ENCODE measurements around the gene ASPG. TPM values are rescaled to one million over a fixed set of nuclear protein-coding genes. Genes with fewer than 3 reads are reported as not detected.

Gene ASPG
- total RNA-seq, 1 experiment from 2014 or later = 3.4 TPM

DNA sequence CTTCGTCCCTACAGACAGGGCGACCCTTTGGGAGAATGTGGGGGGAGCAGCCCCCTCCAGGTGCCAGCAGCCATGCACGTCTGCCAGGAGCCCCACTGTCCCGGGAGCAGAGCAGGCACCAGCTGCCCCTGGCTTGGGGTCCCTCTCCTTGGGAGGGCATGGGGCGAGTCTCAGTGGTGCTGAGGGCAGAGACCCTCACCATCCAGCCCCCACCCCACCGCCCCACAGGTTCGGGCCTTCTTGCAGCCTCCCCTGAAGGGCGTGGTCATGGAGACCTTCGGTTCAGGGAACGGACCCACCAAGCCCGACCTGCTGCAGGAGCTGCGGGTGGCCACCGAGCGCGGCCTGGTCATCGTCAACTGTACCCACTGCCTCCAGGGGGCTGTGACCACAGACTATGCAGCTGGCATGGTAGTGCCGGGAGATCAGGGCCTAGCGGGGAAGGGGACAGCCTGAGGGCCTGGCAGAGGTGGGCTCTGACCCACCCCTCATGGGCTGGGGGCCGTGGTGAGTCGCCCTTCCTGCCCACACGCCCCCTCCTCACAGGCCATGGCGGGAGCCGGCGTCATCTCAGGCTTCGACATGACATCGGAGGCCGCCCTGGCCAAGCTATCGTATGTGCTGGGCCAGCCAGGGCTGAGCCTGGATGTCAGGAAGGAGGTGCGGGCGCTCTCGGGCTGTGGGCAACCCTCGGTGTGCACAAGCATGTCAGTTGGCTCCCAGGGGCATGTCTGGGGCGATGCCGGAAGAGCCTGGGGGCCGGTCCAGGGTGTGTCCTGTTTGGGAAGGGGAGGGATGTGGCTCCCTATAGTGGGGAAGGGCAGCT is 18.8 kb downstream of the ASPG start (continued):
- TF ChIP-seq, protein P1, sequence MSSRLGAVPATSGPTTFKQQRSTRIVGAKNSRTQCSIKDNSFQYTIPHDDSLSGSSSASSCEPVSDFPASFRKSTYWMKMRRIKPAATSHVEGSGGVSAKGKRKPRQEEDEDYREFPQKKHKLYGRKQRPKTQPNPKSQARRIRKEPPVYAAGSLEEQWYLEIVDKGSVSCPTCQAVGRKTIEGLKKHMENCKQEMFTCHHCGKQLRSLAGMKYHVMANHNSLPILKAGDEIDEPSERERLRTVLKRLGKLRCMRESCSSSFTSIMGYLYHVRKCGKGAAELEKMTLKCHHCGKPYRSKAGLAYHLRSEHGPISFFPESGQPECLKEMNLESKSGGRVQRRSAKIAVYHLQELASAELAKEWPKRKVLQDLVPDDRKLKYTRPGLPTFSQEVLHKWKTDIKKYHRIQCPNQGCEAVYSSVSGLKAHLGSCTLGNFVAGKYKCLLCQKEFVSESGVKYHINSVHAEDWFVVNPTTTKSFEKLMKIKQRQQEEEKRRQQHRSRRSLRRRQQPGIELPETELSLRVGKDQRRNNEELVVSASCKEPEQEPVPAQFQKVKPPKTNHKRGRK (CRISPR knock-in tag; IDR thresholded peaks at IDR 0.05; ENCODE audit: borderline replicate concordance) = no peak
- no peak for TF ChIP-seq ERG (CRISPR knock-in tag; IDR thresholded peaks at IDR 0.05)
- no peak for TF ChIP-seq ELF4 (CRISPR knock-in tag; IDR thresholded peaks at IDR 0.05; ENCODE audit: low read depth)
- no peak for TF ChIP-seq FOXP1 (CRISPR knock-in tag; IDR thresholded peaks at IDR 0.05; ENCODE audit: borderline replicate concordance)
- no peak for TF ChIP-seq IRF2 (CRISPR knock-in tag; IDR thresholded peaks at IDR 0.05; ENCODE audit: borderline replicate concordance, low read depth)
- TF ChIP-seq PREB (CRISPR knock-in tag; IDR thresholded peaks at IDR 0.05; ENCODE audit: borderline replicate concordance) = no peak
- TF ChIP-seq CREM (CRISPR knock-in tag; IDR thresholded peaks at IDR 0.05) = no peak
- TF ChIP-seq SOX15 (CRISPR knock-in tag; IDR thresholded peaks at IDR 0.05) = no peak

GRCh38 chr14:104105071-104105821 is 19.7 kb downstream of the ASPG start:
- TF ChIP-seq FOXJ3 (CRISPR knock-in tag; IDR thresholded peaks at IDR 0.05; ENCODE audit: borderline replicate concordance) (no peak), MYBL2 (CRISPR knock-in tag; IDR thresholded peaks at IDR 0.05) (no peak), ETV6 (CRISPR knock-in tag; IDR thresholded peaks at IDR 0.05) (no peak), IRF1 (CRISPR knock-in tag; IDR thresholded peaks at IDR 0.05) (no peak)
- H3K27ac Mint-ChIP-seq = no peak overlapping the region
- peaks cover 2% of the 10 kb centered on the region; the same call in 1 of the 2 replicates for H3K4me1 Mint-ChIP-seq
- ATAC-seq = no peak
- ChIA-PET POLR2A (no interaction called here), CTCF (interaction anchor here (0.8 to 6.5 kb wide), 4 partner anchors 8 to 27 kb away, joined by 3 to 44 read pairs (median 7); partner anchors contain the start of gene ASPG)
- H3K9me3 Mint-ChIP-seq = no peaks in the 10 kb centered on the region
- no peaks in the 10 kb centered on the region for H3K36me3 Mint-ChIP-seq
- peak; percentile 8 for DNase-seq (ENCODE audit: low spot score)
- no peaks in the 10 kb centered on the region for H3K27me3 Mint-ChIP-seq (ENCODE audit: low read depth)
- H3K4me3 Mint-ChIP-seq = no peak overlapping the region

DNA sequence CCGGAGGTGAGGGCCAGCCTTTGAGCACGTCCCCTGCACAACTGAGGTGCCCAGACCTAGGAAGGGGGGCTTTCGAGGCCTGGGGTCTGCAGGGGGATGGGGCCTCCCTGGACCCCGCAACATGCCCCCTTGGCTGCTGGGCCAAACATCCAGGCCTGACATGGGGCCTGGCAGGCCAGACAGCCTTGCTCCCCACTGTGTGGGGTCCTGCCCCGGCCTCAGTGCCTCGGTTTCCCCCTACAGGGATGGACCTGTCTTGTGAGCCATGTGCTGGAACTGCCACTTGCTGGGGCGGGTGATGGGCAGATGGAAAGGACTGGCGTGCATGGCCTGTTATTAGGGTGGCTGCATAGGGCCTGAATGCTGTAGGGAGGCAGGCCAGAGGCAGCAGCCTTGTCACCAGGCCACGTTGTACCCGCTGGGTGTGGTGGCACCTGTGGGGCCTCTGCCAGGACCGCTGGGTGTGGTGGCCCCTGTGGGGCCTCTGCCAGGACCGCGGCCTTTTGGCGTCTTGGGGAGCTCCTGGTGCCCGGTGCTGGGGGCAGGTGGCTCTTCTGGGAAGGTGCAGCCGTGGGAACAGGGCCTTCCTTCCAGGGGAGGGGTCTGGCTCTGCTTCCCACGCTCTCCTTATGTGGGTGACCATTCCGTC is 20.4 kb downstream of the ASPG start:
- POLR2A ChIA-PET = no interaction called here
- Mint-ChIP-seq H3K27me3 (ENCODE audit: low read depth) (no peaks in the 10 kb centered on the region), H3K9me3 (no peaks in the 10 kb centered on the region), H3K4me1 (peaks cover 2% of the 10 kb centered on the region; the same call in 1 of the 2 replicates), H3K27ac (no peak overlapping the region), H3K4me3 (no peak overlapping the region), H3K36me3 (no peaks in the 10 kb centered on the region)
- CTCF ChIA-PET = interaction anchor here (2.2 to 6.5 kb wide), 2 partner anchors 9 to 12 kb away, joined by 7 to 44 read pairs; no protein-coding TSS in a partner anchor
- no peak for ATAC-seq
- no peak for TF ChIP-seq ATF2 (CRISPR knock-in tag; IDR thresholded peaks at IDR 0.05; ENCODE audit: borderline replicate concordance, low read depth)
- TF ChIP-seq JUN (CRISPR knock-in tag; IDR thresholded peaks at IDR 0.05) = no peak
- no peak for TF ChIP-seq USF2 (CRISPR knock-in tag; IDR thresholded peaks at IDR 0.05)
- no peak for DNase-seq (ENCODE audit: low spot score)
